Pulmonary artery endothelial cell (primary cell): ENCODE measurements around the gene PFDN5. TPM values are rescaled to one million over a fixed set of nuclear protein-coding genes. Genes with fewer than 3 reads are reported as not detected.
"Not testable (repeated sequence)": the region's sequence is repeated elsewhere in the genome, so short reads cannot be mapped to it uniquely, and the experiment has no call there.

ENCODE experiments used
- DNase-seq: peaks from one replicate; pipeline ENCODE4 v3.0.0-alpha.2; 2011; ENCODE audit warnings: low read depth, low spot score
- total RNA-seq: library from RNA; depleted of rRNA; stranded (reverse); fragments of >200 nt; gene quantifications from 2 replicates; pipeline ENCODE4 v1.2.3, GENCODE V29; 2014

Gene PFDN5
- total RNA-seq, 1 donor from 2014 or later: 446 TPM

DNA sequence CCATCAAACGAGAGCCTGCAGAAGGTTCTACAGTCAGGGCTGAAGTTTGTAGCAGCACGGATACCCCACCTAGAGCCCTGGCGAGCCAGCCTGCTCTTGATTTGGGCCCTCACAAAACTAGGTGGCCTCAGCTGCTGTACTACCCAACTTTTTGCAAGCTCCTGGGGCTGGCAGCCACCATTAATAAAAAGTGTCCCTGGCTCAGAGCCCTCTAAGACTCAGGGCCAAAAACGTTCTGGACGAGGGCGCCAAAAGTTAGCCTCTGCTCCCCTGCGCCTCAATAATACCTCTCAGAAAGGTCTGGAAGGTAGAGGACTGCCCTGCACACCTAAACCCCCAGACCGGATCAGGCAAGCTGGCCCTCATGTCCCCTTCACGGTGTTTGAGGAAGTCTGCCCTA lies 8.9 kb upstream of the PFDN5 start:
- no peak for DNase-seq

DNA sequence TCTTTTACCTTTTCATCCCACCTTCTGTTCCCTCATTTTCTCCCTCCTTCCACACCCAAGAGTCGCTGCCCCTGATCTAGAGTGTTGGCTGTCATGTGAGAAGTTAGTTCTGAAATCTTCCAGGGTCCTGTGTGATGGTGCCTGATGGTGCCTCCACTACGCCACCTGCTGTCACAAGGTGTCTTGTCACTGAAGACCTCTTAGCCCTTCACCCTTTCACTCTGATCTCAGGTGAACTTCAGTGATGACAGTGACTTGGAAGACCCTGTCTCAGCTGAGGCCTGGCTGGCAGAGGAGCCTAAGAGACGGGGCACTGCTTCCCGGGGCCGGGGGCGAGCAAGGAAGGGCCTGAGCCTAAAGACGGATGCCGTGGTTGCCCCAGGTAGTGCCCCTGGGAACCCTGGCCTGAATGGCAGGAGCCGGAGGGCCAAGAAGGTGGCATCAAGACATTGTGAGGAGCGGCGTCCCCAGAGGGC lies 7.6 kb upstream of the PFDN5 start:
- DNase-seq: no peak

DNA sequence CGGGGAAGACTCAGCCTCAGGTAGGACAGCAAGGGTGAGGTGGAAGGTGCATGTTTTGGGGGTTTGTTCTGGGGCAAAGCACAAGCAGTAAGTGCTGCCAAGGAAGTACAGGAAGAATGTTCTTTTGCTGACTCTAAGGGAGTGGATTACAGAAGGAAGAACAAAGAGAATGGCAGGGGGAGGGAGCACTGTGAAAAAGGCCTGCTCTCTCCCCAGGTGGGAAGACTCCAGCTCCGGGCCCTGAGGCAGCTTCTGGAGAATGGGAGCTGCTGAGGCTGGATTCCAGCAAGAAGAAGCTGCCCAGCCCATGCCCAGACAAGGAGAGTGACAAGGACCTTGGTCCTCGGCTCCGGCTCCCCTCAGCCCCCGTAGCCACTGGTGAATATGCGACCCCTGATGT lies 7.0 kb upstream of the PFDN5 start:
- no peak for DNase-seq

DNA sequence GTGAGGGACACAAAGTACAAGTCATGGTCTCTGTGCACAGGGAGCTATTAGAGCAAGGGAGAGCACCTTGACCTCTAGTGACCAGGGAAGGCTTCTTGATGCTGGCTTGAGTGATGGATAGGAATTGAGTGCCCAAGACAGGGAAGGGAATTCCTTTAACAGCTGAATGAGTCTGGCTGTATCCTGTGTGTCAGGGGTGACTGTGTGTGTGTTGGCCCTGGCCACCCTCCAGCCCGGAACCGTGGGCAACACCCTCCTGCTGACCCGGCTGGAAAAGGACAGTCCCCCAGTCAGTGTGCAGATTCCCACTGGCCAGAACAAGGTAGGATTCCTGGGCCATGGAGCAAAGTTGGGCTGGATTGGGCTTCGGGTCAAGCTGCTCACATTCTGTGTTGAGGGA lies 5.5 kb upstream of the PFDN5 start:
- no peak for DNase-seq

DNA sequence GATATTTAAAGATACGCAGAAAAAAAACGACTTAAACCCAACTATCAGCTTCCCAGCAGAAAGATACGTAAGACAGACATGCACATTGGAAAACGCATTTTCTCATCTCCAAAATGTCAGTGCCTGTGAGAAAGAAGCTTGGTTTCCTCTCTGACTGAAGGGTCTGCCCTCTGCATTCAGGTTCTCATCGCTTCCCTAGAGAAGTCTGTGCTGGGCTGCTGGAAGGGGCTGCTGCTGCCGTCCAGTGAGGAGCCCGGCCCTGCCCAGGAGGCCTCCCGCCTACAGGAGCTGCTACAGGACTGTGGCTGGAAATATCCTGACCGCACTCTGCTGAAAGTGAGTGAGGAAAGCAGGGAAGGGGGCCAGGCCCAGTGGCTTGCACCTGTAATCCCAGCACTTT lies 4.7 kb upstream of the PFDN5 start:
- no peak for DNase-seq

DNA sequence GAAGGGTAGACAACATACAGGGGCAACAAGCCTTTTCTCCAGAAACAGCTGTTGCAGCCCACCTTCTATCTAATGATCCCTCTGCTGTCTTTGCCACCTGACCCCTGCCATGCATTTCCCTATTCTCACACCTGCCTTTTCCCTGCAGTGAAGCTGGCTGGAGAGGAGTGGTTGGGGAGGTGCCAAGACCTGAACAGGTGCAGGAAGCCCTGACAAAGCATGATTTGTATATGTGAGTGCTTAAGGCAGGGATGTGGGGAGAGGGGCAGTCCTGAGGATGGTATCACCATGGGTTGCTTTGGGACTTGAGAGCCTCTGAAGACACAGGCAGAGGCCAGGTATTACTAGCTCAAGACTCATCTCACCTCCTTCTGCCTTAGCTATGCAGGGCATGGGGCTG lies 2.9 kb upstream of the PFDN5 start:
- no peak for DNase-seq

DNA sequence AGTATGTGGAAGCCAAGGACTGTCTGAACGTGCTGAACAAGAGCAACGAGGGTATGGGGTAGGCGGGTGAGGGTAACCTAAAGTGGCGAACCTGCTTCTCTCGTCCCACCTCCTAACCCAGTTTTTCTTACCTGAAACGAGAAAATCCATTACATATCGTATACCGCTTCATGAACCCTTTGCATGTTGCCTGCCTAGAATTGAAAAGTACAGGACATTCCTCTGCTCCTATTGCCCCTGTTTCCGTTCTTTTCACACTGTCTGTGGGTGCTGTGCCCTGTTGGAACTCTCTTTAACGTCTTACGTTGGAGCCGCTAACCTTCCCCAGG lies 513 bp downstream of the PFDN5 start:
- DNase-seq: no peak

DNA sequence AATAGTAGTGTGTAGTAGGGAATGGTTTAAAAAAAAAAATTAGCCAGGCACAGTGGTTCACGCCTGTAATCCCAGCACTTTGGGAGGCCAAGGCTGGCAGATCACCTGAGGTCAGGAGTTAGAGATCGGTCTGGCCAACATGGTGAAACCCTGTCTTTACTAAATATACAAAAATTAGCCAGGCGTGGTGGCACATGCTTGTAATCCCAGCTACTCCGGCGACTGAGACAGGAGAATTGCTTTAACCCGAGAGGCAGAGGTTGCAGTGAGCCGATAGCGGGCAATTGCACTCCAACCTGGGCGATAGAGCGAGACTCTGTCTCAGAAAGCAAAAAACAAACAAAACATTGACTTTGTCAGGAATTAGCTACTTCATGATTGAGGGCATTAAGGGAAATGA lies 1.8 kb downstream of the PFDN5 start:
- not testable (repeated sequence) for DNase-seq

DNA sequence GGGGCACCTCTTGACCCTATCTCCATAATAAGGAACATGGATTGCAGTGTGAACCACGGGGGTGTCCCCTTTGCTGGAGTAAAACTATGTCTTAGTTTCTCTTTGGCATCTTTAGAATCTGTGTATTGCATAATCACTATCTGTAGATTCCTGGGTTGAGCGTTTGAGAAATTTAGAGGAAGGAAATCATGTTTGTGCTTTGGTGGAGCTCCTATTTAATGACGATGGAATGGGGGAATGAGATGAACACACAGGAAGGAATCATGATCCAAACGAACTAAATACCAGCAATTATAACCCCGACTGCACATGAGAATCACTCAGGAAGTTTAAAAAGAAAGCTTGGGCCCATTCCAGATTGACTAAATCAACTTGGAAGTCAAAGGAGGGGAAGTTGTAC lies 2.8 kb downstream of the PFDN5 start:
- DNase-seq: no peak

DNA sequence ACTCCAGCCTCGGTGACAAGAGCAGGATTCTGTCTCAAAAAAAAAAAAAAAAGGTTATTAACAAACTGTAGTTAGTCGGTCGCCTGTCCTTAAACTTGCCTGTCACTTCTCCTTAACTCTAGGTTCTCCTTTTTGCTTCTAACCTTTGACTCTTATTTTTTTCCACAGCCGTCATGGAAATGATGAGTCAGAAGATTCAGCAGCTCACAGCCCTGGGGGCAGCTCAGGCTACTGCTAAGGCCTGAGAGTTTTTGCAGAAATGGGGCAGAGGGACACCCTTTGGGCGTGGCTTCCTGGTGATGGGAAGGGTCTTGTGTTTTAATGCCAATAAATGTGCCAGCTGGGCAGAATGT lies 3.7 kb downstream of the PFDN5 start:
- no peak for DNase-seq

DNA sequence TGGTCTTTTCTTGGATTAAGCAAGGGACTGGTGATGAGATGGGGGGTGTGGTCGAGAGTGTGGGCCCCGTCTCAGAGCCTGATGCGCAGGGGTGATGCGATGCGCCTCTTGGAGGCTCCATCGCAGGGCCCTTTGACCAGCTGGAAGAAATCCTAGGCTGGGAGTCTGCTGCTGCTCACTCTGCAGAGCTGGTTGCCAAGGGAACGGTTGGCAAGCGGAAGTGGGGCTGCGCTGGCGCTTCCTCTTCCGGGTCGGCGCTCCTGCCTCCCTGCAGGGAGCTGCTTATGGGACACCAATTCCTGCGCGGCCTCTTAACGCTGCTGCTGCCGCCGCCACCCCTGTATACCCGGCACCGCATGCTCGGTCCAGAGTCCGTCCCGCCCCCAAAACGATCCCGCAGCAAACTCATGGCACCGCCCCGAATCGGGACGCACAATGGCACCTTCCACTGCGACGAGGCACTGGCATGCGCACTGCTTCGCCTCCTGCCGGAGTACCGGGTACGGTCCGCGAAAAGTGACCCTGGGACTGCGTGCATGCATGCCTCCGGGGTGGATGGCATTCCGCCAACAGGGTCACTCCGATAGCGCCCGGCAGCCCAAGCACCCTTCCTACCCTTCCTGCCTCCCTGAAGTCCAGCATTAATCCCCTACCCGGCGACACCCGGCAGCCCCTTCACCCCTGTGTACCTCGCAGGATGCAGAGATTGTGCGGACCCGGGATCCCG lies 4.3 kb downstream of the PFDN5 start, which contains the start of gene MYG1:
Gene MYG1, plus strand, starts transcription at position 242 of the 727 bp plus-strand sequence. Its CDS starts 43 bp downstream, at position 285.
- no peak for DNase-seq

DNA sequence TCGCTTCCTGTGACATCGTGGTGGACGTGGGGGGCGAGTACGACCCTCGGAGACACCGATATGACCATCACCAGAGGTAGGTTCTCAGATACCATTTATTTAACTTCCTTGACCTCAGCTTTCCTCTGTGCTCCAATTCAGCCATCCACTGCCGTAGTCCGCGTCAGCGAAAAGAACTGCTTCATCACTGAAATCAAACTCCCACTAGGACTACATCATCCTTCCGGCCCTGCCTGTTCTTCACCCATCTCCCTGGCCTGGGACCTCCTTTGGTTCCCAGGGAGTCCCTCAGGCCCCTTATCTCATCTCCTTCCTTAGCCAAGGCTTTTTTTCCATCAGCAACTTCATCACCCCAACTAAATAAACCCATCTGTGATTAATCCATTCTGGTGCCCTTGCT lies 4.8 kb downstream of the PFDN5 start:
- no peak for DNase-seq

DNA sequence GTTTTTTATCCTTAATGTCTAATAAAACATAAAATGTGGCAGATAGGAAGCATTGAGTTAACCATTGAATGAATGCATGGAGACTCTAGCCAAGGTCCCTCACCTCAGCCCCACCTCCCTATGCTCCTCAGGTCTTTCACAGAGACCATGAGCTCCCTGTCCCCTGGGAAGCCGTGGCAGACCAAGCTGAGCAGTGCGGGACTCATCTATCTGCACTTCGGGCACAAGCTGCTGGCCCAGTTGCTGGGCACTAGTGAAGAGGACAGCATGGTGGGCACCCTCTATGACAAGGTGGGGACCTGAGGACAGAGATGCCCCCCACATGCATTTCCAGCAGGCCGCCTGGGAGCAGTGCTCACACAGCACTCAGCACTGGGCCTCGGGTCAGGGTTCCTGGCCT lies 7.6 kb downstream of the PFDN5 start:
- DNase-seq: no peak

DNA sequence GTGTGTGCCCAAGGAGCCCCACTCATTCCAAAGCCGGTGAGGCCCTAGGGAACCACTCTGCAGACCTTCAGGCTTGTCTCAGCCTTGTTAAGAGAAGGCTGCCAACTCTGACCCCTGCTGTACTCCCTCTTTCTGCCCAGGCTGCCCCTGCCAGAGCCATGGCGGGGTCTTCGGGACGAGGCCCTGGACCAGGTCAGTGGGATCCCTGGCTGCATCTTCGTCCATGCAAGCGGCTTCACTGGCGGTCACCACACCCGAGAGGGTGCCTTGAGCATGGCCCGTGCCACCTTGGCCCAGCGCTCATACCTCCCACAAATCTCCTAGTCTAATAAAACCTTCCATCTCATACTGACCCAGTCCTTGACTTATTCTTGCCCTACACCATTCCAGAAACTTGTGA lies 11.5 kb downstream of the PFDN5 start:
- DNase-seq: no peak

DNA sequence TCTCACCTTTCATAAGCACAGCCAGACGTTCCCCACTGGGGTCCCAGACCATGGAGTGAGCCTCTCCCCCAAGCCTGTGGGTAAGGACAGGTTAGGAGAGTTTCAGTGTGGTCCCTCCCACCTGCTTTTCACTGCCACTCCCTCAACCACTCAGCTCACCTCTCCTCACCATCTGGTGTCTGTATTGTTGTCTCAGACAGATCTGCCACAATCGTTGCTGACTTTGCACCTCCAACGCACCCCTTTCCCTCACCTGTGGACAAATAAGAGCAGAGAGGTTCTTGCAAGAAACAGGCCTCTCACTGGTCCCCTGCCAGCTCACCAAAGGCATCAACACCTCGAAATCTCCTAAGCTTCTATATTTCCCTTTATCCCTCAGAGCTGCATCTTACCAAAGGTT lies 12.9 kb downstream of the PFDN5 start:
- DNase-seq: no peak

DNA sequence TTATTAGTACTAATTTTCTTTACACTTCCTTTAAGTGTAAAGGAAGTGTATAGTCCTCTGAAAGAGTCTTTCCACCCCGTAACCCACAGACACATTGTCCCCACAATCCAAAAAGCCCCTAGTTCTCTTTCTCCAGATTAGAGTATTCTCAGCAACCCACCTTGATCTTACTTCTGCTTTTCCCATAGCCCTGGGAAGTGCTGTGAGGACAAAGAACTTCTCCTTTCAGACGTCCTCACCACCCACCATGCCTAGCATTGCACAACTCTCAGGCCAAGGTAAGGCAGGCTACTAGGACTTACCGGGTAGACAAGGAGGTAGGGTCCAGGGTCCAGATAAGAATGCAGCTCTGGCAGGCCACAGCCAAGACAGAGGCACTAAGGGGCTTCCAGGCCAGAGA lies 18.7 kb downstream of the PFDN5 start:
- DNase-seq: no peak

DNA sequence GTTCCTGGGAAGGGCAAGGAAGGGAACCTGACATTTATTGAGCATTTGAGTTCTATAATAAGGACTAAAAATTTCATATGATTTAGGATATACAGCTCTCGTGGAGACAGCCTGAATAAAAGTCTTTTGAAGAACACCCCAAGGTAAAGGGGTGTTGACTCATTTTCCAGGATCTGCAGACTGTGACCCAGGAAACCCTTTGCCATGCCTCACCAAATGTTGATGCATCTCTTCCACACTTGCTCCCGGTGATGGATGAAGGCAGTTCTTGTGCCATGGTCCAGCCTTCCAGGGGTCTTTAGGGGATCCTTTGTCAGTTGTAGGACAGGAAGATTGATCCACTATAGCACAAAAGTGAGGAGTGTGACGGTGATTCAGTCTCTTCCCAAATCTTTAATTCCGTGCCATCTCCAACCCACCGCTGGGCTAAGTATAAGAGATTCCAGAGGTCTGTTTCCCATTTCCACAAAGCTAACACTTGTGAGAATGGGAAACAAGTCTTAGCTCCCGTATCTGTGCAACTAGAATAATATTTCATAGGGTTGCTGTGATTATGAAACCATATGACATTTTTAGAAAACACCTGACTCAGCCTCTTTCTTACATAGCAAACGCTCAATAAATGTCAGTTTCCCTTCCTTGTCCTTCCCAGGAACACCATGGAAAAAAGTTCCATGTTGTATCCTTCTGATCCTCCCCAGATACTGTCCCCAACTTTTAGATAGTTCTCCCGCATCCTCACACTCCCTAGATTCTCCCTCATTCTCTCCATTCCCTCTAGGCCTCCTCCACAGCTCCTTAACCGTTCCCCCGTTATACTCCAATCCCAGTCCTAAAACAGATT lies 25.2 kb downstream of the PFDN5 start:
- no peak for DNase-seq

DNA sequence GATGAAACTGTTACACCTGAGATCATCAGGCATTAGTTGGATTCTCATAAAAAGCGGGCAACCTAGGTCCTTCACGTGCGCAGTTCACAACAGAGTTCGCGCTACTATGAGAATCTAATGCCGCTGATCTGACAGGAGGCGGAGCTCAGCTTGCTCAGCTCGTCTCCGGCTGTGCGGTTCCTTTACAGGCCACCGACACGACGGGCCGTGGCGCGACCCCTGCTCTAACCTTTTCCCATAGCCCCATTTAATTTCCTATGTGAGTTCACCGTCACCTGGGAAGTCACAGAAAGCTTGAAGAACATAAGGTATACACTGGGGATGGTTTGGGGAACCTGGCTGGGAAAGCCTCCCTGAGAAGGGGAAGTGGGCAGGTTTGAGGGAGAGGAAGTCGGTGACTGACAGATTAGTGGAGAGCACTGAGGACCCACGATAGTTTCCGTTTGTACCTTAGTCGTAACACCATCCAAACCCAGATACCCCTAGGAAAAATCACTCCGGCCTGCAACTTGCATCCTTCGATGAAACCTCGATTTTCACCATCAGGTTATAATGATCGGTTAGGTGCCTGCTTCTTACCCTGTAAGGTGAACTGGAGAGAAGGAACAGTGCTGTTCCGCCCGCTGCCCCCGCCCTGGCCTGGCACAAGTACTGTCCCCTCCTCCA lies 28.9 kb downstream of the PFDN5 start:
- DNase-seq: no peak

DNA sequence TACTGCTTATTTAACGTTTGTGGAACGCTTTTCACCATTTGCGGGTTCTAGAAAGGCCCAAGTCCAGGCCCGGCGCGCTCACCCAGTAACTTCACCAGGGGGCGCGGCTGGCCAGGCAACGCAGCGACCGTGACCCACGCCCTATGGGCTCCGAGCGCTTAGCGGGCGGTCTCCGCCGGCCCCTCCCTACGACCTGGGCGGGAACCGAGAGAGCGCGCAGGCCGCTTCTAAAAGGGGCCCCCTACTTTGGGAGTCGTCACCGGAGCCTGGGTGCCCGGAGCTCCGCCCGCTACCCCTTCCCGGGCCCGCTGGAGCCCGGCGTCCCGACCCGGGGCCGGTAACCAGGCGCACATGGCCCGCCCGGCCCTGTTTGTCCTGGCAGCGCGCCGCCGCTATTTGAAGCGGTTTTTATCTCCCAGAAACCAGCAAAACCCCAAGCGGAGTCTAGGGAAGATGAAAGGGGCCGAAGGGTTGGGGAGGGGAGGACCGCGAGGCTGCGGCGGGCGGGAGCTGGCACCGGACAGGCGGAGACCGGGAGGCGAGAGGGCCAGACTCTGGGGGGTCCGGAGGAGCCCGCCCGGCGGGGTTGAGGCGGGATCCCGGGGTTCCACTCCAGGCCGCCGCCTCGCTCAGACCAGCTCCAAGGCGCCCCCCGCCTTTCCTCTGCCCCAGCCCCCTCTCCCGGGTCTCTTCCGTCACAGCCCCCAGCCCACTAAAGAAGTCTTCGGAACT lies 29.6 kb downstream of the PFDN5 start:
- DNase-seq: peak; percentile 60

DNA sequence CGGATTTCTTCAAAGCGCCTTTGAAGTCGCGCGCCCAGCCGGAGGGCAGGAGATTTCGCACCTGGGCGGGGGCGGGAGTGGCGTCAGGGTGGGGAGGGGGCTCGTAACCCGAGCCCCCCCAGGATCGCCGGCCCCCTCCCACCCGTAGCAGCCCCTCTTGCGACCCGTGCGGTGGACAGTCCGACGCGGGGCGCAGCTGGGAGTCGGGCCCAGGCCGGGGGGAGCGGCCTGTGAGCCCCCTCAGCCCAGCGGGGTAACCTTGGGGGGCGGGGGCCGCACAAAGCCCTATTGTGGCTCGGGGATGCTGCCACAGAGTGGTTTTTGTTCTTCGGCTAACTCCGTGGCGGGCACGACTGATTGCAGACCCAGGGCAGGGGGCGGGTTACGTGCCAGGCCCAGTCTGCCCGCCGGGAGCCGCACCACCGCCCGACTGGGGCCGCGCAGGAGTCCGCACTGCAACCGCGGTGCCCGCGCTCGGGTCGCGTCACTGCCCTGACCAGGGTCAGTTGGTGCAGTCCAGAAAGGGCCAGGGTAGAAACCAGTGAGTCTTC lies 30.2 kb downstream of the PFDN5 start:
- DNase-seq: no peak

DNA sequence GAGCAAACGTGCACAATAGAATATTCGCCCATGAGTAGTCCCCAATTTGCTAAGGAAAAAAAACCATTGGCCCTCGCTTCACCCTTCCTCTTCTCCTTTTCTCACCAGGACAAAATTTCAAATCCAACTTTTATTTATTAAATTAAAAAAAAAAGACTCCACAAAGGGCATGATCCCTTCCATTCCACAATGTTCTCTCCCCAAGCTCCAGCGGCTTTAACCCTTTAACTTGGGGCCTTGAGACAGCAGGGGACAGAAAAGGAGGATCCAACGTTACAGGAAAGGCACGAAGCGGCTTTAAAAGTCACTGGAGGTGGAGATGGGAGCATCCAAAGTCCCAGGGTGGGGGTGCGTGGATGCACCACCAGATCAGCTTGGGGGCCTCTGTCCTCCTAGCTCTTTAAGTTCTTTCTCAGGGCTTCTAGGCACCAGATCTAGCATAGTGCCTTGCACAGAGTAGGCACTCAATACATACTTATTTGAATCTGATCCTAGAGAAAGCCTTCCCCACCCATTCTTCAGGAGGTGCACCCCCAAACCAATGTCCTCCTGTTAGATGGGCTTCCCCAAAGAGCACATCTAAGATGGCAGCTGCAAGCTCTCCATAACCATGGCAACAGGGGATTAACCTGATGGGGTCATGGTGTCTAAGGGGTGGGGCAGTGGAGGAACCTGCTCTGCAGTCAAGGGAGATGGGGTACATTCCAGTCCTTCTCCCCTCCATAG lies 31.3 kb downstream of the PFDN5 start:
- DNase-seq: no peak
